Measurements from ENCODE around the gene SUFU. TPM values are rescaled to one million over a fixed set of nuclear protein-coding genes. Genes with fewer than 3 reads are reported as not detected.

SUFU gene
- total and polyA plus RNA-seq, 2 of the 4 experiments (the other 2 are of a cell fraction) = 2.2 to 11.0 TPM

- ChIA-PET POLR2A (ENCODE audit: unreplicated experiment) (no interaction called here), CTCF (no interaction called here)
- no peak overlapping the region for H4K91ac ChIP-seq (ENCODE audit: insufficient read depth, low read depth, low read length)
- no peak overlapping the region for H4K5ac ChIP-seq (ENCODE audit: low read depth, low read length)
- TF ChIP-seq RAD21 (IDR thresholded peaks at IDR 0.05; ENCODE audit: low read length) (no peak), FOS (IDR thresholded peaks at IDR 0.05; ENCODE audit: low read depth, low read length) (no peak), NFE2L2 (IDR thresholded peaks at IDR 0.05; ENCODE audit: low read depth, low read length) (no peak), CTCF (conservative IDR thresholded peaks at IDR 0.05; ENCODE audit: low read depth, low read length) (no peak), CHD1 (IDR thresholded peaks at IDR 0.05; ENCODE audit: low read depth, low read length) (no peak), RFX5 (IDR thresholded peaks at IDR 0.05; ENCODE audit: low read depth, low read length) (no peak), MXI1 (IDR thresholded peaks at IDR 0.05; ENCODE audit: borderline replicate concordance, low read depth, low read length) (no peak), RCOR1 (IDR thresholded peaks at IDR 0.05; ENCODE audit: insufficient replicate concordance, low read length) (no peak), MAFK (IDR thresholded peaks at IDR 0.05; ENCODE audit: low read depth, low read length) (no peak), BHLHE40 (IDR thresholded peaks at IDR 0.05; ENCODE audit: low read depth, low read length) (no peak), MAZ (IDR thresholded peaks at IDR 0.05; ENCODE audit: borderline replicate concordance, low read depth, low read length) (no peak)
- TF ChIP-seq, protein P1, sequence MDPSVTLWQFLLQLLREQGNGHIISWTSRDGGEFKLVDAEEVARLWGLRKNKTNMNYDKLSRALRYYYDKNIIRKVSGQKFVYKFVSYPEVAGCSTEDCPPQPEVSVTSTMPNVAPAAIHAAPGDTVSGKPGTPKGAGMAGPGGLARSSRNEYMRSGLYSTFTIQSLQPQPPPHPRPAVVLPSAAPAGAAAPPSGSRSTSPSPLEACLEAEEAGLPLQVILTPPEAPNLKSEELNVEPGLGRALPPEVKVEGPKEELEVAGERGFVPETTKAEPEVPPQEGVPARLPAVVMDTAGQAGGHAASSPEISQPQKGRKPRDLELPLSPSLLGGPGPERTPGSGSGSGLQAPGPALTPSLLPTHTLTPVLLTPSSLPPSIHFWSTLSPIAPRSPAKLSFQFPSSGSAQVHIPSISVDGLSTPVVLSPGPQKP (IDR thresholded peaks at IDR 0.05; ENCODE audit: borderline replicate concordance, low read depth, low read length) = no peak
- no peak overlapping the region for H4K8ac ChIP-seq (ENCODE audit: low read depth in 2 of 2, low read length in 2 of 2)
- no peaks in the 10 kb centered on the region for H3K9me3 ChIP-seq (ENCODE audit: control insufficient read depth, insufficient read depth, low read length)
- H3K23ac ChIP-seq (ENCODE audit: low read depth, low read length) = no peak overlapping the region
- no peak overlapping the region for H3K56ac ChIP-seq (ENCODE audit: extremely low read depth, insufficient read depth, low read length)
- 100% methylated on average over 3 of the region's 6 CpGs; no CpG with 5 or more reads in 1 of the 2 experiments for WGBS, 2 experiments (ENCODE audit: extremely low coverage in 2 of 2, insufficient read length in 1 of 2)
- H2AK5ac ChIP-seq (ENCODE audit: low read depth, low read length) = peak overlapping the region; percentile 39; the same call in 1 of the 2 replicates
- in situ Hi-C loops (cut with MboI; ENCODE audit: low sequenced_read_pairs) (no loop called here), dilution Hi-C loops (cut with HindIII; ENCODE audit: low sequenced_read_pairs, unreplicated experiment) (no loop called here), intact Hi-C loops (cut with micrococcal nuclease) (no loop called here)
- BruUV-seq (replicated peaks) = no TSS peak
- H3K27me3 ChIP-seq (ENCODE audit: control insufficient read depth, insufficient read depth, low read length) = no peaks in the 10 kb centered on the region
- peaks cover 45% of the 10 kb centered on the region for H3K4me1 ChIP-seq (ENCODE audit: control insufficient read depth, insufficient read depth, low read length)
- H3K18ac ChIP-seq (ENCODE audit: low read depth, low read length) = no peak overlapping the region
- no peak overlapping the region for H3K14ac ChIP-seq (replicated peaks; ENCODE audit: low read depth, low read length)
- no peak overlapping the region for H3K27ac ChIP-seq (ENCODE audit: insufficient read depth, low read length)
- H3K9ac ChIP-seq (ENCODE audit: low read depth, low read length) = no peak overlapping the region
- H2AK9ac ChIP-seq (replicated peaks; ENCODE audit: low read depth, low read length, poor library complexity) = no peak overlapping the region
- no peak overlapping the region for H2BK15ac ChIP-seq (ENCODE audit: low read depth, low read length)
- H3K4ac ChIP-seq (ENCODE audit: low read depth, low read length) = no peak overlapping the region
- H3K4me2 ChIP-seq (ENCODE audit: low read depth, low read length) = no peak overlapping the region
- no peak overlapping the region for H3K4me3 ChIP-seq (ENCODE audit: insufficient read depth, low read depth, low read length)
- H2BK120ac ChIP-seq (ENCODE audit: low read depth, low read length) = no peak overlapping the region
- H2BK5ac ChIP-seq (ENCODE audit: low read depth, low read length, poor library complexity, severe bottlenecking) = no peak overlapping the region
- no peak for DNase-seq
- no peak overlapping the region for H2AFZ ChIP-seq (replicated peaks; ENCODE audit: low read length, poor library complexity)
- H3K79me1 ChIP-seq (ENCODE audit: low read depth in 1 of 2, low read length in 2 of 2) = peaks cover 10 to 43% of the 10 kb centered on the region in 2 experiments; a peak in 3 of 4 replicates
- H2BK20ac ChIP-seq (ENCODE audit: low read depth, low read length) = no peak overlapping the region
- H3K36me3 ChIP-seq (ENCODE audit: control insufficient read depth, insufficient read depth, low read length) = peaks cover 35% of the 10 kb centered on the region
- ATAC-seq (ENCODE audit: low read depth) = no peak
- H3K9me1 ChIP-seq (ENCODE audit: insufficient read depth, low read length) = peaks cover 36% of the 10 kb centered on the region
- no peaks in the 10 kb centered on the region for H4K20me1 ChIP-seq (ENCODE audit: insufficient read depth, low read length)
Observed at GRCh38 chr10:102600816-102601215, 97.0 kb downstream of the SUFU start.

Measured in IMR-90 (cell line).